ENCODE data around the gene POR. TPM values are rescaled to one million over a fixed set of nuclear protein-coding genes. Genes with fewer than 3 reads are reported as not detected.

POR gene
- total and polyA plus RNA-seq, 2 of the 13 experiments (the other 11 are each of a cell fraction or from before 2014, with no cell fraction given), result 145 to 266 TPM

DNA sequence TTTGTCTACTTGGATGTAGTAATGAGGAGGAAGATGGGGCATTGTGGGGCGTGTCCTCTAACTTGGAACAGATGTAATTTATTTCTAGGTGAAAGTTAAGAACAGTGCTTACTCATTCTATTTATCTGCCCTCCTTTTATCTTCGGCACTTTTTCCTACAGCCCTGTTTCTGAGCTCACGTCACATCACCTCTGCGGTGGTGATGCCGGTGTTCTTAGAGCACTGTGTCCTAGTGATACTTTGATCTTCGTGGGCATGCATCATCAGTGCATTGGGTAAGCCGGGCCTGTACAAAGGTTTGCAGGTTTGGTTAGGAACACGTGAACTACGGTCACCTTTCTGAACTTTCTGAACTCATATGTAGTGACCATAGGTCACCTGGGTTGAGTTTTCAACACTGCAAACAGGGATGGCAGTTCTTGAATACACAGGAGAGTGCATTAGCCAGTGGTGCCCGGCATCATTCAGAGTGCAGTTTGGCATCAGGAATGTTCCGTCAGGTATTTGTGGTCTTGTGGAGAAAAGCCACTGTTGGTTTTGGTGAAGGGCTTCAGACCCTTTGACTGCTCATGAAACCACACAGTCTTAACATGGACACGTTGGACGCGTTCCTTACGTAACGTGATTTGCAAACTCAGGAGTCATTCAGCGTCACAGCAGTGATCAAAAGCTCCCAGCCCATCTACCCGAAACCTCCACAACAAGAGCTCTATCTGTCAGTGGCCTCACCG, 5.6 kb downstream of the POR start (continued):
- TF ChIP-seq, protein P1, sequence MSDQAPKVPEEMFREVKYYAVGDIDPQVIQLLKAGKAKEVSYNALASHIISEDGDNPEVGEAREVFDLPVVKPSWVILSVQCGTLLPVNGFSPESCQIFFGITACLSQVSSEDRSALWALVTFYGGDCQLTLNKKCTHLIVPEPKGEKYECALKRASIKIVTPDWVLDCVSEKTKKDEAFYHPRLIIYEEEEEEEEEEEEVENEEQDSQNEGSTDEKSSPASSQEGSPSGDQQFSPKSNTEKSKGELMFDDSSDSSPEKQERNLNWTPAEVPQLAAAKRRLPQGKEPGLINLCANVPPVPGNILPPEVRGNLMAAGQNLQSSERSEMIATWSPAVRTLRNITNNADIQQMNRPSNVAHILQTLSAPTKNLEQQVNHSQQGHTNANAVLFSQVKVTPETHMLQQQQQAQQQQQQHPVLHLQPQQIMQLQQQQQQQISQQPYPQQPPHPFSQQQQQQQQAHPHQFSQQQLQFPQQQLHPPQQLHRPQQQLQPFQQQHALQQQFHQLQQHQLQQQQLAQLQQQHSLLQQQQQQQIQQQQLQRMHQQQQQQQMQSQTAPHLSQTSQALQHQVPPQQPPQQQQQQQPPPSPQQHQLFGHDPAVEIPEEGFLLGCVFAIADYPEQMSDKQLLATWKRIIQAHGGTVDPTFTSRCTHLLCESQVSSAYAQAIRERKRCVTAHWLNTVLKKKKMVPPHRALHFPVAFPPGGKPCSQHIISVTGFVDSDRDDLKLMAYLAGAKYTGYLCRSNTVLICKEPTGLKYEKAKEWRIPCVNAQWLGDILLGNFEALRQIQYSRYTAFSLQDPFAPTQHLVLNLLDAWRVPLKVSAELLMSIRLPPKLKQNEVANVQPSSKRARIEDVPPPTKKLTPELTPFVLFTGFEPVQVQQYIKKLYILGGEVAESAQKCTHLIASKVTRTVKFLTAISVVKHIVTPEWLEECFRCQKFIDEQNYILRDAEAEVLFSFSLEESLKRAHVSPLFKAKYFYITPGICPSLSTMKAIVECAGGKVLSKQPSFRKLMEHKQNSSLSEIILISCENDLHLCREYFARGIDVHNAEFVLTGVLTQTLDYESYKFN (CRISPR knock-in tag; conservative IDR thresholded peaks at IDR 0.05), result peak; percentile 98
- TF ChIP-seq, protein P2, sequence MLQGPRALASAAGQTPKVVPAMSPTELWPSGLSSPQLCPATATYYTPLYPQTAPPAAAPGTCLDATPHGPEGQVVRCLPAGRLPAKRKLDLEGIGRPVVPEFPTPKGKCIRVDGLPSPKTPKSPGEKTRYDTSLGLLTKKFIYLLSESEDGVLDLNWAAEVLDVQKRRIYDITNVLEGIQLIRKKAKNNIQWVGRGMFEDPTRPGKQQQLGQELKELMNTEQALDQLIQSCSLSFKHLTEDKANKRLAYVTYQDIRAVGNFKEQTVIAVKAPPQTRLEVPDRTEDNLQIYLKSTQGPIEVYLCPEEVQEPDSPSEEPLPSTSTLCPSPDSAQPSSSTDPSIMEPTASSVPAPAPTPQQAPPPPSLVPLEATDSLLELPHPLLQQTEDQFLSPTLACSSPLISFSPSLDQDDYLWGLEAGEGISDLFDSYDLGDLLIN (CRISPR knock-in tag; IDR thresholded peaks at IDR 0.05; ENCODE audit: borderline replicate concordance), result no peak
- TF ChIP-seq, protein P3, sequence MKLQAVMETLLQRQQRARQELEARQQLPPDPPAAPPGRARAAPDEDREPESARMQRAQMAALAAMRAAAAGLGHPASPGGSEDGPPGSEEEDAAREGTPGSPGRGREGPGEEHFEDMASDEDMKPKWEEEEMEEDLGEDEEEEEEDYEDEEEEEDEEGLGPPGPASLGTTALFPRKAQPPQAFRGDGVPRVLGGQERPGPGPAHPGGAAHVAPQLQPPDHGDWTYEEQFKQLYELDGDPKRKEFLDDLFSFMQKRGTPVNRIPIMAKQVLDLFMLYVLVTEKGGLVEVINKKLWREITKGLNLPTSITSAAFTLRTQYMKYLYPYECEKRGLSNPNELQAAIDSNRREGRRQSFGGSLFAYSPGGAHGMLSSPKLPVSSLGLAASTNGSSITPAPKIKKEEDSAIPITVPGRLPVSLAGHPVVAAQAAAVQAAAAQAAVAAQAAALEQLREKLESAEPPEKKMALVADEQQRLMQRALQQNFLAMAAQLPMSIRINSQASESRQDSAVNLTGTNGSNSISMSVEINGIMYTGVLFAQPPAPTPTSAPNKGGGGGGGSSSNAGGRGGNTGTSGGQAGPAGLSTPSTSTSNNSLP (IDR thresholded peaks at IDR 0.05; ENCODE audit: low read depth, low read length), result peak; percentile 81
- TF ChIP-seq NFRKB (IDR thresholded peaks at IDR 0.05), result no peak
- TF ChIP-seq ZNF143 (CRISPR knock-in tag; IDR thresholded peaks at IDR 0.05), result peak; percentile 43; the same call in 1 of the 2 replicates
- peak; percentile 31; the same call in 1 of the 2 replicates for TF ChIP-seq ZNF34 (CRISPR knock-in tag; IDR thresholded peaks at IDR 0.05; ENCODE audit: borderline replicate concordance)
- TF ChIP-seq, protein P4, sequence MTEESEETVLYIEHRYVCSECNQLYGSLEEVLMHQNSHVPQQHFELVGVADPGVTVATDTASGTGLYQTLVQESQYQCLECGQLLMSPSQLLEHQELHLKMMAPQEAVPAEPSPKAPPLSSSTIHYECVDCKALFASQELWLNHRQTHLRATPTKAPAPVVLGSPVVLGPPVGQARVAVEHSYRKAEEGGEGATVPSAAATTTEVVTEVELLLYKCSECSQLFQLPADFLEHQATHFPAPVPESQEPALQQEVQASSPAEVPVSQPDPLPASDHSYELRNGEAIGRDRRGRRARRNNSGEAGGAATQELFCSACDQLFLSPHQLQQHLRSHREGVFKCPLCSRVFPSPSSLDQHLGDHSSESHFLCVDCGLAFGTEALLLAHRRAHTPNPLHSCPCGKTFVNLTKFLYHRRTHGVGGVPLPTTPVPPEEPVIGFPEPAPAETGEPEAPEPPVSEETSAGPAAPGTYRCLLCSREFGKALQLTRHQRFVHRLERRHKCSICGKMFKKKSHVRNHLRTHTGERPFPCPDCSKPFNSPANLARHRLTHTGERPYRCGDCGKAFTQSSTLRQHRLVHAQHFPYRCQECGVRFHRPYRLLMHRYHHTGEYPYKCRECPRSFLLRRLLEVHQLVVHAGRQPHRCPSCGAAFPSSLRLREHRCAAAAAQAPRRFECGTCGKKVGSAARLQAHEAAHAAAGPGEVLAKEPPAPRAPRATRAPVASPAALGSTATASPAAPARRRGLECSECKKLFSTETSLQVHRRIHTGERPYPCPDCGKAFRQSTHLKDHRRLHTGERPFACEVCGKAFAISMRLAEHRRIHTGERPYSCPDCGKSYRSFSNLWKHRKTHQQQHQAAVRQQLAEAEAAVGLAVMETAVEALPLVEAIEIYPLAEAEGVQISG (CRISPR knock-in tag; IDR thresholded peaks at IDR 0.05), result peak; percentile 86
- TF ChIP-seq, protein P5, sequence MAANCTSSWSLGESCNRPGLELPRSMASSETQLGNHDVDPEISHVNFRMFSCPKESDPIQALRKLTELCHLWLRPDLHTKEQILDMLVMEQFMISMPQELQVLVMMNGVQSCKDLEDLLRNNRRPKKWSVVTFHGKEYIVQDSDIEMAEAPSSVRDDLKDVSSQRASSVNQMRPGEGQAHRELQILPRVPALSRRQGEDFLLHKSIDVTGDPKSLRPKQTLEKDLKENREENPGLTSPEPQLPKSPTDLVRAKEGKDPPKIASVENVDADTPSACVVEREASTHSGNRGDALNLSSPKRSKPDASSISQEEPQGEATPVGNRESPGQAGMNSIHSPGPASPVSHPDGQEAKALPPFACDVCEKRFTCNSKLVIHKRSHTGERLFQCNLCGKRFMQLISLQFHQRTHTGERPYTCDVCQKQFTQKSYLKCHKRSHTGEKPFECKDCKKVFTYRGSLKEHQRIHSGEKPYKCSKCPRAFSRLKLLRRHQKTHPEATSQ (CRISPR knock-in tag; IDR thresholded peaks at IDR 0.05; ENCODE audit: borderline replicate concordance), result no peak; the same call in 1 of the 2 replicates
- TF ChIP-seq KLF11 (CRISPR knock-in tag; IDR thresholded peaks at IDR 0.05), result 0 out of 2 replicates have a peak, but pooled peaks have one; percentile 20
- peak; percentile 99 for TF ChIP-seq SAP130 (CRISPR knock-in tag; IDR thresholded peaks at IDR 0.05; ENCODE audit: low read depth)
- TF ChIP-seq CBX1 (IDR thresholded peaks at IDR 0.05; ENCODE audit: low read depth), result no peak
- peak; percentile 59 for TF ChIP-seq ZBTB38 (CRISPR knock-in tag; IDR thresholded peaks at IDR 0.05)
- peak; percentile 86 for TF ChIP-seq MED8 (CRISPR knock-in tag; IDR thresholded peaks at IDR 0.05; ENCODE audit: insufficient replicate concordance)
- TF ChIP-seq ZNF782 (CRISPR knock-in tag; IDR thresholded peaks at IDR 0.05; ENCODE audit: borderline replicate concordance), result no peak; the same call in 1 of the 2 replicates
- TF ChIP-seq, protein P6, sequence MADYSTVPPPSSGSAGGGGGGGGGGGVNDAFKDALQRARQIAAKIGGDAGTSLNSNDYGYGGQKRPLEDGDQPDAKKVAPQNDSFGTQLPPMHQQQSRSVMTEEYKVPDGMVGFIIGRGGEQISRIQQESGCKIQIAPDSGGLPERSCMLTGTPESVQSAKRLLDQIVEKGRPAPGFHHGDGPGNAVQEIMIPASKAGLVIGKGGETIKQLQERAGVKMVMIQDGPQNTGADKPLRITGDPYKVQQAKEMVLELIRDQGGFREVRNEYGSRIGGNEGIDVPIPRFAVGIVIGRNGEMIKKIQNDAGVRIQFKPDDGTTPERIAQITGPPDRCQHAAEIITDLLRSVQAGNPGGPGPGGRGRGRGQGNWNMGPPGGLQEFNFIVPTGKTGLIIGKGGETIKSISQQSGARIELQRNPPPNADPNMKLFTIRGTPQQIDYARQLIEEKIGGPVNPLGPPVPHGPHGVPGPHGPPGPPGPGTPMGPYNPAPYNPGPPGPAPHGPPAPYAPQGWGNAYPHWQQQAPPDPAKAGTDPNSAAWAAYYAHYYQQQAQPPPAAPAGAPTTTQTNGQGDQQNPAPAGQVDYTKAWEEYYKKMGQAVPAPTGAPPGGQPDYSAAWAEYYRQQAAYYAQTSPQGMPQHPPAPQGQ (CRISPR knock-in tag; IDR thresholded peaks at IDR 0.05; ENCODE audit: borderline replicate concordance), result no peak
